NB4 (cell line): ENCODE results near the gene PRSS36.
"Not testable (repeated sequence)": the region's sequence is repeated elsewhere in the genome, so short reads cannot be mapped to it uniquely, and the experiment has no call there.

Experiments
- DNase-seq: peaks from one replicate; pipeline ENCODE4 v3.0.0; 2010; ENCODE audit warnings: low read depth
- H3K4me3 ChIP-seq: one replicate; pipeline ENCODE4 v1.5.1; 2011; ENCODE audit warnings: mild to moderate bottlenecking, low read depth, low read length, moderate library complexity
- MYC ChIP-seq: IDR thresholded peaks from 2 replicates; pipeline ENCODE4 v1.6.1; 2011; ENCODE audit warnings: low read depth, low read length
- POLR2A ChIP-seq: IDR thresholded peaks from 2 replicates; pipeline ENCODE4 v1.6.1; 2011; ENCODE audit warnings: mild to moderate bottlenecking; ENCODE audit not compliant: insufficient read length; ENCODE audit errors: extremely low read depth
- TF ChIP-seq, protein P1 (sequence below): IDR thresholded peaks from 2 replicates; pipeline ENCODE4 v1.6.1; 2011; ENCODE audit warnings: low read depth, low read length
- TF ChIP-seq, protein P2 (sequence below): IDR thresholded peaks from one replicate; pipeline ENCODE4 v1.5.1; 2012; ENCODE audit warnings: low read depth, low read length

Gene PRSS36

DNA sequence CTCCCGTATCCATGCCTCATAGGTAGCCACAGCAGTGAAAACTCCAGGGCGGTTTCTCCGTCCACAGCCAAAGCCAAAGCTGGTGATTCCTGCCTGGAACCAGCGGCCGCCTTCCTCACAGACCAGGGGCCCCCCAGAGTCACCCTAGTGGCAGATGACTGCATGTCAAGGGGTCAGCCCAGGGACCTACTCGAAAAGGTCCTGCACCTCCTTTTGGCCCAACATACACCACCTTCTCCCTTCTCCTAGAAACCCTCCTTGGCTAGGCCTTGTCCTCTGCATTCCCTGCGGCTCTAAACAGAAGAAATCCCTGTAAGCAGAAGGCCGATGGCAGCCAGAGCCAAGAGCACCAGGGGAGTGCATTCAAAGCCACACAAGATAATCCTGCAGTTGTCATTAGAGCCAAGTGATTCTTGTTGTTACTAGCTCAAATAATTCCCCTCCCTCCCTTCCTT is 6.1 kb downstream of the PRSS36 start:
- no peak overlapping the region for H3K4me3 ChIP-seq
- TF ChIP-seq MYC: no peak
- TF ChIP-seq, protein P1, sequence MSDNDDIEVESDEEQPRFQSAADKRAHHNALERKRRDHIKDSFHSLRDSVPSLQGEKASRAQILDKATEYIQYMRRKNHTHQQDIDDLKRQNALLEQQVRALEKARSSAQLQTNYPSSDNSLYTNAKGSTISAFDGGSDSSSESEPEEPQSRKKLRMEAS: no peak
- TF ChIP-seq POLR2A: no peak
- TF ChIP-seq, protein P2, sequence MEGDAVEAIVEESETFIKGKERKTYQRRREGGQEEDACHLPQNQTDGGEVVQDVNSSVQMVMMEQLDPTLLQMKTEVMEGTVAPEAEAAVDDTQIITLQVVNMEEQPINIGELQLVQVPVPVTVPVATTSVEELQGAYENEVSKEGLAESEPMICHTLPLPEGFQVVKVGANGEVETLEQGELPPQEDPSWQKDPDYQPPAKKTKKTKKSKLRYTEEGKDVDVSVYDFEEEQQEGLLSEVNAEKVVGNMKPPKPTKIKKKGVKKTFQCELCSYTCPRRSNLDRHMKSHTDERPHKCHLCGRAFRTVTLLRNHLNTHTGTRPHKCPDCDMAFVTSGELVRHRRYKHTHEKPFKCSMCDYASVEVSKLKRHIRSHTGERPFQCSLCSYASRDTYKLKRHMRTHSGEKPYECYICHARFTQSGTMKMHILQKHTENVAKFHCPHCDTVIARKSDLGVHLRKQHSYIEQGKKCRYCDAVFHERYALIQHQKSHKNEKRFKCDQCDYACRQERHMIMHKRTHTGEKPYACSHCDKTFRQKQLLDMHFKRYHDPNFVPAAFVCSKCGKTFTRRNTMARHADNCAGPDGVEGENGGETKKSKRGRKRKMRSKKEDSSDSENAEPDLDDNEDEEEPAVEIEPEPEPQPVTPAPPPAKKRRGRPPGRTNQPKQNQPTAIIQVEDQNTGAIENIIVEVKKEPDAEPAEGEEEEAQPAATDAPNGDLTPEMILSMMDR: no peak
- no peak for DNase-seq

DNA sequence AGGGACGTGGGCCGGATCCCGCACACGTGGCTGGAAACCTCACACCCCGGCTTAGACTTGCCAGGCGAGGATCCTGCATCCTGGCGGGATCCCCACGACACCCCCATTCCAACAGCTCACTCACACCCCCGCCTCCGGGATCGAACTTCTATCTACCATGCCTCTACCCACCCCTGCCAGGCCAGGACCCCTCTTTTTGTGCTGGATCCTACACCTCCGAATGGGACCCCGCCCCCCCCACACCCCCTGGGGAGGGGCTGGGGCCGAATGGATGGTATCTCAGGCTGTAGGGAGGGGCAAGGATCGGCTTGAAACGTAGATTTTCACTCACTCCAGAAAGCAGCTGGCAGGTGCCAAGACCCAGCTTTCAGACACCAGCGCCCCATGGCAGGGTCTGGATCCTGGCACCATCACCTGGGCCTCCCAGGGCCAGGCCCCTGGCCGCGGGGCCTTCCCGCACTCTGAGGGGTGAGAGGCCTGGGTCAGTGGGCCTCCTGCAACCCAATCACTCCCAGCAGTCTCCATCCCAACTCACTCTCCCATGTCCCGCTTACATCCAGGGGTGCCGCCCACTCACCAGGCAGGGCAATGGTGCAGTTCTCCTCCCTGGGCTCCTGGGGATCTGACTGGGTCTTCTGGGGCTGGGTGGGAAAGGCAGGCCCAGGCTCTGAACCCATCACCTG is 6.7 kb downstream of the PRSS36 start:
- DNase-seq: no peak
- TF ChIP-seq, protein P1: no peak
- TF ChIP-seq POLR2A (no peak), MYC (no peak)
- TF ChIP-seq, protein P2: no peak
- H3K4me3 ChIP-seq: no peak overlapping the region

DNA sequence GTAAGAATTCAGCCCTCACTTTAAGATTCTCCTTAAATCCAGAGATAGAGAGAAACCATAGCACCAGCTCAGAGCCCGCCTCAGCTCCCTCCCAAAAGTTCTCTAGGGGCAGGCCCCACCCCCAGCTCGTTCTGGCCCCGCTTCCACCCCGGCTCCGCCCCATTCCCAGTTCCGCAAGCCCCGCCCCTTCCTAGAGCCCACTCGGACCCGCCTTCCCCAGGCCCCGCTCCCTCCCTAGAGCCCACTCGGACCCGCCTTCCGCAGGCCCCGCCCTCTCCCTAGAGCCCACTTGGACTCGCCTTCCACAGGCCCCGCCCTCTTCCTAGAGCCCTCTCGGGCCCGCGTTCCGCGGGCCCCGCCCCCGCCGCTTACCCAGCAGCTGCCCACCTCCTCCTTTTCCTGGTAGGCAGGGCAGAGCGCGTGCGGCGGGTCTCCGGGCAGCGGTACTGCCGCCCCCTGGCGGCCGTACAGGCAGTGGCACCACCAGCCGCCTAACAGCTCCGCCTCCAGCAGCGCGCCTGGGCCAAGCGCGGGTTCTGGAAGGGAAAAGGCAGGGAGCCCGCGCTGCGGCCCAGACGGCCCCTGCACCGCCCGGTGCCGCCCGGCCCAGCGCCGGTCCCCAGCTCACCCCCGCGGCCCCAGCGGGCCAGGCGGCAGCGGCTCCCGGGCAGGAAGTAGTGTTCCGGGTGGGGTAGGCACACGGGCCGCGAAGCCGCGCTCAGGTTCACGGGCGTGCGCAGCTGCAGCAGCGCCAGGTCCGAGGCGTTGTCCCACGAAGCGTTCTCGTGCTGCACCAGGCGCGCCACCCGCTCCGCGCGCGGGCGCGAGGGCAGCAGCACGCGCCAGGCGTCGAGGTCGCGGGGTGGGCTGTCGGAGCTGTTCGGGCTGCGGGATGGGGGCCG is 7.5 kb downstream of the PRSS36 start:
- TF ChIP-seq, protein P2: peak; percentile 87
- TF ChIP-seq MYC (peak; percentile 96), POLR2A (peak; percentile 51)
- TF ChIP-seq, protein P1: peak; percentile 93
- H3K4me3 ChIP-seq: peak overlapping the region; percentile 51
- peak; percentile 98 for DNase-seq

DNA sequence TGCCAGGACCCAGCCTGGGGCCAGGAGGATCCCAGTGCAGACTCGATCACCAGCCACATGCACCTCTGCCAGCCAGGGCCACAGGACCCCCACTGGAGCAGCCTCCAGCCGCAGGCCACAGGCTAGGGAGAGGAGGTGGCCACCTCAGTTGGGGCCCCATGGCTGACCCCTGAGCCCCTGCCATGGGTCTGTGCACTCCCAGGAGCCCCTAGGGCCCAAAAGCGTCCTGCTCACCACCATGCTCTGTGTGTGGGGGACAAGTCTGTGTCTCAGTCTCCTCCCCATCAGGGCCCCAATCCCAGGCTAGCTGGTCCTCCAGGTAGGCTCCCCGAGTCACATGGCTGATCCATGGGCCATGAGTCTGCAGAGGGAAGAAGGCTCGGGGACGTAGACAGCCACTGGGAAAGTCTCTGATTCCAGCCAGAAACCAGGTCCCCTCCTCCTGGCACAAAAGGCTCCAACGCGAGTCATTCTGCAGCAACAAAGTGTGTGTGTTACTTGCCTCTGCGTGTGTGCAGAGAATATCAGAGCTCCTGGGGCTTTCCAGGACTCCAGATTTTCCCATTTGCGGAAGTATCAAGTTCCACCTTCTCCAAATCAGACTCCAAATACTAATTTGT is 8.3 kb downstream of the PRSS36 start:
- peak overlapping the region; percentile 51 for H3K4me3 ChIP-seq
- DNase-seq: no peak
- TF ChIP-seq, protein P1: peak; percentile 45; the same call in 1 of the 2 replicates
- TF ChIP-seq, protein P2: no peak

DNA sequence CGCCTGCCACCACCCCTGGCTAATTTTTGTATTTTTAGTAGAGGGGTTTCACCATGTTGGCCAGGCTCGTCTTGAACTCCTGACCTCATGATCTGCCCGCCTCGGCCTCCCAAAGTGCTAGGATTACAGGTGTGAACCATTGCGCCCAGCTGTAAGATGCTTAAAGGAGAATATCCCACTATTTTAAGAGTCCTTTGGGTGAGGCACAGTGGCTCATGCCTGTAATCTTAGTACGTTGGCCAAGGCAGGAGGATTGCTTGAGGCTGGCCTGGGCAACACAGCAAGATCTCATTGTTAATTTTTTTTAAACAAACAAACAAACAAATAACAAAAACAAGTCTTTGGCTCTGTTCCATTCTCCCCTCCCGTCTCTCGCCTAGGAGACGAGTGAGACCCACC is 8.8 kb downstream of the PRSS36 start:
- H3K4me3 ChIP-seq: not testable (repeated sequence)

More for the DNA sequence above, 8.8 kb downstream of the PRSS36 start:
- not testable (repeated sequence) for DNase-seq
